D341Med (cell line): ENCODE measurements around the gene TMEM63A.
A peak's percentile ranks its signal among the peaks of the same experiment; 100 is the strongest.
"Not testable (repeated sequence)": the region's sequence is repeated elsewhere in the genome, so short reads cannot be mapped to it uniquely, and the experiment has no call there.

Source experiments
- DNase-seq: peaks from one replicate; pipeline ENCODE4 v3.0.0; 2012; ENCODE audit warnings: low spot score

The TMEM63A gene

DNA sequence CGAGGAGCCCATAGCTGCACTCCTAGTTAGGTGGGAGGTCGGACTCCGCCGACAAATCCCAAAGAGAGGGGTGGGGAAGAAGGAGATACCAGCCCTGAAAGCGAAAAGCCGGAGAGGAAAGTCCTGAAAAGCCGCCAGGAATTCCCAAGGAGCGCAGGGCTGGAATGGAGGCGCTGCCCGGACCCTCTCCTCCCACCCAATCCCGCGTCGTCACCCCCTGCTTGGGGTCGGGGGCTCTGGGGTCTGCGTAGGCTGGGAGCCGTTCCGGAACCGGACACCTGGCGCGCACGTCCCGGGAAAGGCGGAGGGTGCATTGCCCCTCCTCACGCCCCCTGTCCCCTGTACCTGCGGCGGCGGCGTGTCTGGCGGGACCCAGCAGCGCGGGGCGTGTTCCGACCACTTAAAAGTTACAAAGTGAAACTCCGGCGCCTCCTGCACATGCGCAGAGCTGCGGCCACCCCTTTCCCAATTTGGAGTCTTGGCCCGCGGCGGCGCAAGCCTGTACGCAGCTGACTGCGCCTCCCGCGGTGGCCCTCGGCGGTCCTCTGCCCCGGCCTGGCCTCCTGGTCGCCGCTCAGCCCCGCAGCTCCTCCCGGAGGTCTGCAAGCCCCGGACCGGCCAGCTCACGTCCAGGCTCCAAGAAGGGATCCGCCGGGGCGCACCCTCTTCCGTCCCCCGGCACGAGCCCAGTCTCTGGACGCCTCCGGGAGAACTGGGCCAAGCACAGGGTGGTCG, at the start of gene TMEM63A:
Gene TMEM63A, minus strand, starts transcription at position 422 of the 735 bp plus-strand sequence. CDS start 4,800 bp downstream, outside the sequence.
- DNase-seq, result peak; percentile 90

DNA sequence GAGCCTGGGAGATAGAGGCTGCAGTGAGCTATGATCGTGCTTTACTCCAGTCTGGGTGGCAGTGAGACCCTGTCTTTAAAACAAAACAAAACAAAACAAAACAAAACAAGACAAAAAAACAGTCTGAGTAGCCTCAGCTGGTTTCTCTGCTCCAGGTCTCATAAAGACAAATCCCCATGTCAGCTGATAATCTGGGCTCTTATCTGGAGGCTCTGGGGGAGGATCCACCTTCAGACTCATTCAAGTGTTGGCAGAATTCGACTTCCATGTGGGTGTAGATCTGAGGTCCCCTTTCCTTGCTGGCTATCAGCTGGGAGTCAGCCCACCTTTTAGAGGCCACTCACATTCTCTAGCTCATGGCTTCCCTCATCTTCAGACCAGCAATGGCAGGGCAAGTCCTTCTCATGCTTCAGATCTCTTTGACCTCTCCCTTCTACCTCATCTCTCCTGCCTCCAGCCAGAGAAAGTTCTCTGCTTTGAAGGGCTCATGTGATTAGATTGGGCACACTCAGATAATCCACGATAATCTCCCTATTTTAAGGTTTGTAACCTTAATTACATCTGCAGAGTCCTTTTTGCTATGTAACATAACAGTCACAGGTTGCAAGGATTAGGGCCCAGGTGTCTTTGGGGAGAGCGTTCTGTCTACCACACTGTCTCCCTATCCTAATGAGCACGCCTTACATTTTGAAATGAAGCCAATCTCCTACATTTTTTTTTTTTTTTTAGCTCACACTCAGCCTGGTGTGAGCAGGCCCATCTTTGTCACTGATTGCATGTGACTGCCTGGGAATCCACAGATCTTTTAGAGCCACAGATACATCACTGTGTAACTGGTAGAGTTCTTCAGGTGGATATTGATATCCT, 49.3 kb upstream of the TMEM63A start:
- peak; percentile 47 for DNase-seq

DNA sequence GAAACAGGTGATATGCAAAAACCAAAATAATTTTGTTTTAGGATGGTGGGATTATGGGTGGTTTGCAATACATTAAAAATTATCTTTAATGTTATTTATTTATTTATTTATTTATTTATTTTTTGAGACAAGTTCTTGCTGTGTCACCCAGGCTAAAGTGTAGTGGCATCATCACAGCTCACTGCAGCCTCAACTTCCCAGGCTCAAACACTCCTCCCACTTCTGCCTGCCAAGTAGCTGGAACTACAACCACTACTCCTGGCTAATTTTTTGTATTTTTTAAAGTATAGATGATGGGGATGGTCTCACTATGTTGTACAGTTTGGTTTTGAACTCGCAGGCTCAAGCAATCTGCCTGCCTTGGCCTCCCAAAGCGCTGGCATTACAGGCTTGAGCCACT, 48.4 kb upstream of the TMEM63A start:
- no peak for DNase-seq

DNA sequence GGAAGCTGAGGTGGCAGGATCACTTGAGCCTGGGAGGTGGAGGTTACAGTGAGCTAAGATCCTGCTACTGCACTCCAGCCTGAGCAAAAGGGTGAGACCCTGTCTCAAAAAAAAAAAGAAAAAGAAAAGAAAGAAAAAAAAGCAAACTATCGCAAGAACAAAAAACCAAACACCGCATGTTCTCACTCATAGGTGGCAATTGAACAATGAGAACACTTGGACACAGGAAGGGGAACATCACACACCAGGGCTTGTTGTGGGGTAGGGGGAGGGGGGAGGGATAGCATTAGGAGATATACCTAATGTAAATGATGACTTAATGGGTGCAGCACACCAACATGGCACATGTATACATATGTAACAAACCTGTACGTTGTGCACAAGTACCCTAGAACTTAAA, 47.3 kb upstream of the TMEM63A start:
- DNase-seq, result not testable (repeated sequence)

DNA sequence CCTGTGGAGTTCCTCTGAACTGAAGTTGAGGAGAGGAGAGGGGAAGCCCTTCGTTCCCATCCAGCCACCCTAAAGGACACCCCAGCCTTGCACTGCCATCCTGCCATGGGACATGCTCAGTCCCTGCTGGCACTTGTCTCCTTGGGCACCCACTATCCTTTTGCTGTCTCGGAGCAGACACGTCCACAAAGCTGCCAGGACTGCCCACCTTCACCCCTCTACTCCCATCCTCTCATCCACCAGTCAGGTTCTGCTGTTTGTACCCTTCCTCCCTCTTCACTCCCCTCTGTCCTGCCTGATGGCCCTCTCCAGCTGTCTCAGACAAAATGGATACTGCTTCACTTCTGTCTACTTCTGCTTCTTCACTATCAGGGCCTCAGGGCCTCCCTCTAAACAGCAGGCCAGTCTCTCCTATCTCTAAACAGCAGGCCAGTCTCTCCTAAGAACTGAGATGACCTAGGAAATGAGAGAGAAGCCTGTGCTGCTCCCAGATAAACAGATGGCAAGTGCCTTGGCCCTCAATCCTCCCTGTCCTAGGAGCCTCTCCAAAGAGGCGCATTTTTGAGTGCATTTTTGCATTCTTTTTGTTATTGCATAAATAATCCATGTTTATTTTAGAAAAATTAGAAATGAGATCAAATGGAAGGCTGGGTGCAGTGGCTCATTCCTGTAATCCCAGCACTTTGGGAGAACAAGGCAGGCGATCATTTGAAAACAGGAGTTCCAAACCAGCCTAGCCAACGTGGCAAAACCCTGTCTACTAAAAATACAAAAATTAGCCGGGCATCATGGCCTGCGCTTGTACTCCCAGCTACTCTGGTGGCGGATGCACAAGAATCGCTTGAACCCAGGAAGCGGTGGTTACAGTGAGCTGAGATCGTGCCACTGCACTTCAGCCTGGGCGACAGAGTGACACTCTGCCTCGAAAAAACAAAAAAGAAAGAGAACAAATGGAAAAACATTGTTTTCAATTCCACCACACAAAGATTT, 46.3 kb upstream of the TMEM63A start:
- DNase-seq, result no peak

DNA sequence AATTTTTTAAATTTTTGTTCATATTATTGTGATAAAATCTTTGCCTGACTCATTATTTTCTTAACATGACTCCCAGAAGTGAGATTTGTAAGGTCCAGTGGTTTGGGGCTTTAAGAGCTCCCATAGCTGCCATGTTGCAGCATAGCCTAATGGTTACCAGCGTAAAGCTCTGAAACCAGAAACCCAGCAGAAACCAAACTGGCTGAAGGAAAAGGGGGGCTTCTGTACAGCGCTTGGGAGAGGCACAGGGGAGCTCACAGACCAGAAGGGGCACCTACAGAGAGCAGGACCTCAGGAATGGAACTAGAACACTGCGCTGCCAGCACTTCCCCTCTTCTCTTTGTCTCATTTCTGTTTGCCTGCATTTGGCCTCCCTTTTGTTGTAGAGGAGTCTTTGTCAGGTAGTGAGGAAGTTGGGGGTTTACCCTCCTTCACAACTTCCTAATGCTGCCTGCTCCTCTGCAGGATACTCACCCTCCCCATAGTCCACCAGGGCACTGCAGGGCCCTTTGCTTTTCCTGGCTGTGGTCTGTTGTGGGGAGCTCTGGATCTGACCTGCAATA, 44.5 kb upstream of the TMEM63A start:
- no peak for DNase-seq

DNA sequence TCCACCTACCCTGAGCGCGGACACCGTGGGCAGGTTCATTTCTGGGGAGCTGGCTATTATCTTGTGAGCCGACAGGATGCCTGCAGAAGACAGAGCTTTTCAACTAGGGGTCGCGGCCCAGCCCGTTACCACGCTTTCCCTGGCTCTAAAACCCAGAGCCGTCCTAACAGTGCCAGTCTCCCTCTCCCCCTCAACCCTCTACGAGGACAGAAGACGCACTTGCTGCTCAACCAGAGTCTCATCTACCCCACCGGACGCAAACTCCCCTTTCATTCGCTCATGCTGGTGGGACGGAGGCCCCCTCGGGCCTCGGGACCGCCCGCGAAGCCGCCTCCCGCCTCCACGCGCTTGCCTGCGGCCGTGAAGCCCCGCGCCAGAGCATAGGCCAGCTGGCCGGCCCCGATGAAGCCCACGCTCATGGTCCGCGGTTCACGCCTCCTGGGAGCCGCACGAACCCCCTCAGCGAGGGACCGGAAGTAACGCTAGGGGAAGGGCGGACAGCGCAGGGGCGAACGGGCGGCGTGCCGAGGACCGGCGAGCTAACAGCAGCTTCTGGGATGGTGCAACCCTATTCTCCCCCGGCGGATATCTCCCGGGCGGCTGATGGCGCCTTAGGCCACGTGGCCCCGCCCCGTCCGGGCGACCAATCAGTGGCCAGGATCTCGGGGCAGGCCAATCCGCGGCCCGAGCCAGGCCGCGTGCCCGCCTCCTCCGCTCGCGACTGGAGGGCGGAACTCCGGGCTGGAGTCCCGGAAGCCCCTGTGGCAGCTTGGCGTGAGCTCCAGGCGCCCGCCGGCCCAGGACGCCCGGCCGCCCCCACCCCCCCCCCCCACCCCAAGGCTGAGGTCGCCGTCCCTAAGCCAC, 41.7 kb upstream of the TMEM63A start, which contains the start of gene PYCR2:
Gene PYCR2, minus strand, starts transcription at position 559 of the 864 bp plus-strand sequence. Its CDS starts 140 bp downstream, at position 419.
- DNase-seq, result peak; percentile 100

DNA sequence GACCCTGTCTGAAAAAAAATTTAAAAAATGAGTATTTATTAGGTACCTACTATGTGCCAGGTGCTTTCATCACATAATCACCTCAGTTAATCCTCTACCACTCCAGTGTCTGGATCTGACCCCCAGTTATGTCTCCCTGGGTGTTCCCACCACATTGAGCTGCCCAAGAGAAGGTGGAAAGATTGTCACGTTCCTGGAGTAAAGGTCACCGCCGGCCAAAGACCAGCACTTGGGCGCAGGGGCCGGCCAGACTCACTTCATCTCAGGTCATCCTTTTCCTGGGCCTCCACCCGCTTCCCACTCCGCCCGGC, 41.2 kb upstream of the TMEM63A start:
- DNase-seq, result peak; percentile 47

DNA sequence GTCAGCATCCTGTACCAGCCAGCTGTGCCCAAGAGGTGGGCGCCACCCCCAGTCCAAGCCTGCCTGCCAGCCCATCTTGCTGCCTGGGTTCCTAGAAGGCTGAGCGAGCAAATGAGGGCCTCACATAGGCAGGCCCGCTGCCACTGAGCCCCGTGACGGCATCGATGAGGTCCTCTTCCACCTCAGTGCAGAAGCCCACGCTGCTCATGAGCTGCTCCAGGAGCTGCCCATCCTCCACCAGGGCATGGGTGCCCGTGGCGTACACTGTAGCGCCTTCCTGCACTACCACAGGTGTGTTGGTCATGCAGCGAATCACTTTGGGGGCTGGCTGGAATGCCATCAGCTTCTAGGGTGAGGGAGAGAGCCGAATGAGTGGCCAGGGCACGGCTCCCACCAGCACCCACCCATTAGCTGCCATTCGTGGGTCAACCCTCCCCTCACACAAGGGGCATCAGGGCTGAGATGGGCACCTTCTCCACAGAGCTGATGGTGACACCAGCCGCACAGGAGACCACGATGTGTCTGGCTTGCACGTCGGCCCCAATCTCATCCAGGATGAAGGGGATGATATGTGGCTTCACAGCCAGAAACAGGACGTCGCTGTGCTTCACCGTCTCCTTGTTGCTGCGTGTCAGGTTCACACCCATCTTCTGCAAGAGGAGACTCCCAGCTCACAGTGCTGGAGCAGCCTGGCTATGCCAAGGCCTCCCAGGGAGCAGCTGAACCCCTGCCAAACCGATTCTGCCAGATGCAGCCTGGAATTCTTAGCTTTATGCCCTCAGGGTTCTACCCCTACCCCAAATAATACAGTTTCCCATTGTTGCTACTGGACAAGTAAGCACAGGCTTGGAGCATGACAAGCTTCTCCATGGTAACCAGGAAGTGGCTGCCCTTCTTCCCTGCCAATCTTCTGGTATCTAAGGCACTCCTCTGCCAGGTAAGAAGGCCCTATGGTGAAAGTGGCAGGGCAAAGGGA, 39.8 kb upstream of the TMEM63A start:
- DNase-seq, result no peak

DNA sequence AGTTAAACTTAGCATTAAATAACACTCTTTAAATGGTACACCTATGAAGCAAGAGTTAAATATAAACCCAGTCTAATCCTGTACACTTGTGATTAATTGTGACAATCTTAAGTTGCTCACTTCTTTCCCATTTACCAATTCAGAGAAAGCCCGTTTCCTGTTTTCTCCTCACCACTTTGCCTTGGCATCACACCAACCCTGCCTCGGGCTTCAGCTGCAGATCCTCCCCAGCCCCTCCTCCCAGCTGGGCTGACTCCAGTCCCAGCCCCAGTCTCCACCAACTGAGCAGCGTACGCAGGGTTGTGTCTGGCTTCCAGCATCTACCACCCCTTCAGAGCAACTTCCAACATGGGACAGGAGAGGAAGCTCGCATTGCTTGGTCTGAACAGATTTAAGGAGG, 37.7 kb upstream of the TMEM63A start:
- DNase-seq, result no peak

DNA sequence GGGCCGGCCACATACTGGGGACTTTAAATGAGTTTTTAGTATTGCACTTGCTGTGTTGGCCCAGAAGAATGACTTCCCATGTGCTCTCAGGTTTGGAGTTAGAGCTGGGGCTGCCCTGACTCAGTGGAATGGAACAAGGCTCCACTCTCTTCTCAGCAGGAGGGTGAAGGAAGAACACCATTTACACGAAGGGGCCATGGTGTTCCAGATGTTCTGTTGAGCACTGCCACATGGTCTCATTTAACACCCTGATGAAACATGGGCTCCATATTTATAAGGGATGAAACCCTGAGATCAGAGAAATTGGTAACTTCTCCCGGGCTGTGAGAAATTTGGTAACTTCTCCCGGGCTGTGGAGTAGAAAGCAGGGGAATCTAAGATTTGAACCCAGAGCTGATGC, 36.1 kb upstream of the TMEM63A start:
- no peak for DNase-seq

DNA sequence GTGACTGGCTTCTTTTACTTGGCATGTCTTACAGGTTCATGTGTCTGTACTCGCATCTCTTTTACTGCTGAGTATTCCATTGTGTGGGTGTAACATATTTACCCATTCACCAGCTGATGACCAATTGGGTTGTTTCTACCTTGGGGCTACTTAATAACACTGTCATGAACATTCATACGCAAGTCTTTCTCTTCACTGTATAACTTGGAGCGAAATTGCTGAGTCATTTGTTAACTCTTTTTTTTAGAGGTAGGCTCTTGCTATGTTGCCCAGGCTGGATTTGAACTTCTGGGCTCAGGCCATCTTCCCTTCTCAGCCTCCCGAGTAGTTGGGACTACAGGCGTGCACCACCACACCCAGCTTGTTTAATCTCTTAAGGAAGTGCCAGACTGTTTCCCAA, 35.4 kb upstream of the TMEM63A start:
- DNase-seq, result no peak

DNA sequence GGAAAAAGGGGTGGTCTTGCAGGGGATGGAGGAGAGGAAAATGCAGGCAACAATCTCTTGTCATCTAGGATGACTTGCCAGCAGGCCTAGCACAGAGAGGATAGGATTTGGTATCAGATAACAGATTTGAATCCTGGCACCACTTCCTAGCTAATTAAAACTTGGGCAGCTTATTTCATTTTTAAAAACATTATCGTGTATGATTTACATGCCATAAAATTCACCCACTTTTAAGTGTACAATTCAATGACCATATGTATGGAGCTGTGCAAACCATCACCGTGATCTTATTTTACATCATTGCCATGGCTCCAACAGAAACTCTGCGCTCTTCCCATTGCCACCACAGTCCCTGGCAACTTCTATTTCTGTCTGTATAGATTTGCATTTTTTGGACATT, 34.9 kb upstream of the TMEM63A start:
- no peak for DNase-seq

DNA sequence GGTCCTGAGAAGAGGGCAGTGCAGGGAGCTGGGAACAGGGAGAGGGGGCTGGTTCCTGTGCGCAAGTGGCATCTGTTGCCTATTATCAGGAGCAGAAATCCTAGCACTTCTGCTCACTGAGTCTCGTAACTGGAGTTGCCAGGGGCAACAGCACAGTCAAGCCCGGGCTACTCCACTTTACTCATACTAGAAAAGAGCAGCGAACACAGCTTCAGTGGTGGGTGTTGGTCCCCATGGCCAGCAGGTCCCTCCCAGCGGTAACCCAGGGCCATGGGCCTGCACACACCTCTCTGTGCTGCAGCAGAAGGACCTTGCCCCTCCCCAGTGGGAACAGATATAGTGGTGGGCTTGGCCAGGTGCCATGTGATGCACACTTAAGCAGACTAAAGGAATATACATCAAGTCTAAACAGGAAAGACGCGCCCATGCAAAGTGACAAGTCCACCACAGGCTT, 33.4 kb upstream of the TMEM63A start:
- peak; percentile 45 for DNase-seq

DNA sequence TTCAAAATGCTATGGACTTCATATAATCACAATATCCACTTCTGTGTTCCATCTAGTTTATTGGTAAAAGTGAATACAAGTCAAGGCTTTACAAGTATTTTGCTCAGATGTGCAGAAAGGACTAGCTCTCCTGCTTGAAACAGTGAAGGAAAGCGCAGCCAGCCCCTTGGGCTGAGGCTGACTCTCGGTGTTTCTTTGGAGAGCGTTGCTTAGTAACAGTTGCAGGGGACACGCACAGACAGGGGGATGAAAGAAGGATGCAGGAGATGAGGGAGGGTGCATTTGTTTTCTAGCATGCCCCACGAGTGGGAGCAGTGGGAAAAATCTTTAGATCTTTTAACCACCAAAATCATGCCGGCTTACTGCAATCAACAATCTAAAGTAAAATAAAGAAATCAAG, 32.8 kb upstream of the TMEM63A start:
- no peak for DNase-seq

DNA sequence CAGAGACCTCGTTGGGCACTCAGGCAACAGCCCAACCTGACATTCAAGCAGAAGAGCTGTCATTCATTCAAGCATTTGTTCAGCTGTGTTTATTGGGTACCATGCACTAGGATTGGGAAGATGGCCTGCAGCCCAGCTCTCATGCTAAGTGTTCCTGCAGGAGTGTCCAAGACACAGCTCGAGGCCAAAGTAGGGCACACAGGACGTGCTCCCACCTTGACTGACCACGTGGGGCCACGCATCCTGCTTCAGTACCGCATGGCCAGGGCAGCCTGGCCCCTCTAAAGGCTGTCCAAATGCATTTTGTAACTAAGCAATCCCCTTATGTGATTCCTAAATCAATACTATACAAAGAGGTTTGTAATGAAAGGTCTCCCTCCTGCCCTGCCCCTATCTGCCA, 32.2 kb upstream of the TMEM63A start:
- no peak for DNase-seq

DNA sequence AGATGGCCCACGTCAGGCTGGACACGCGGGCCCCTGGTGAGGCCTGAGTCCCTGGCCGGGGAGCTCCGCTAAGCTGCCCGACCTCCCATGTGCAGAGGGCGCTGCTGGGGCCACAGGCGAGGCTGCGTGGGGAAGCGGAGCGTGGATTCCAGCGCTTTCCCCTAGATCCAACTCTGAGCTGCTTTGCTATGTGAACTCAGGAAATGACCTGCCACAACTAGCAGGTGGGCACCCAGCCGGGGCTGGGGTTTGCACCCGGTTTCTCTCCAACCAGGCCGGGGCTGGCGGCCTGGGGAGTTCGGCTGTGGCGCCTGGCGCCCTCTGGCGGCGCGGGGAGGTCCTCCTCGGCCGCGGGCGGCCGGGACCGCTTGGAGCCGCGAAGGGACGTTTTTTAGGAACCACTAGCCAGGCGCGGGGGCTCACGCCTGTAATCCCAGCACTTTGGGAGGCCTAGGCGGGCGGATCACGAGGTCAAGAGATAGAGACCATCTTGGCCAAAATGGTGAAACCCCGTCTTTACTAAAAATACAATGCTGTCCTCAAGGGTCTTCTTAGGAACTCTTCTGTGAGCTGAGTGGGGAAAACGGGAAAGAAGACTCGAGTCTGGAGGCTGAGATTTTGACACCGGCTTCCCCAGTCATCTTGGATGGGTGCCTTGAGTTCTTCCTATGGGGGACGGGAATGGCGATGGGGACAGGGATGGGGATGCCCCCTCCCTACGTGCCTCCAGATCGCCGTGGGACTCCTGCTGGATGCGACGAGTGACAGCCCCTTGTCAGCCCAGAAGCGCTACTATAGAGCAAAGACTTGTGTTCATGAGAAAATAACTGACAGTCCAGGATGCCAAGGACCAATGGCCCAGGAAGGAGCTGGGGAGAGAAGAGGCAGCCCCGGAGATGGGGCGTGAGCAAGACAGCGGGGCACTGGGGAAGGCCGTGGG, 29.3 kb upstream of the TMEM63A start:
- peak; percentile 82 for DNase-seq

DNA sequence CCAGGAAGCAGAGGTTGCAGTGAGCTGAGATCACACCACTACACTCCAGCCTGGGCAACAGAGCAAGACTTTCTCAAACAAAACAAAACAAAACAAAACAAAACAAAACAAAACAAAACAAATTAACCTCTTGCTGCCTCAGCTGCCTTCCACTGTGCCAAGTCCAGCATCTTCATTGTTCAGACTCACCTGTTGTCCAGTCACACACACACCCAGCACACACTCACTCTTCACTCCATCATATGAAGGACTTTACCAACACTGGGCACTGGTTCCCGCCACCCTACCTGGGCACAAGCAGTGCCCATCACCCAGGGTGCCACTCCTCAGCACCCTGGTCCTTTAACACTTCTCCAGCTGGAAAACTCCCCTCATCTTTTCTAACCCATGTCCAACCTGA, 27.3 kb upstream of the TMEM63A start:
- peak; percentile 20 for DNase-seq
